ENCODE data around the gene ACTL10. TPM values are rescaled to one million over a fixed set of nuclear protein-coding genes. Genes with fewer than 3 reads are reported as not detected.
"Not testable (repeated sequence)": the region's sequence is repeated elsewhere in the genome, so short reads cannot be mapped to it uniquely, and the experiment has no call there.

The ACTL10 gene
- polyA plus RNA-seq, 10 donors, result 0.11 to 0.43 (median 0.33) TPM

DNA sequence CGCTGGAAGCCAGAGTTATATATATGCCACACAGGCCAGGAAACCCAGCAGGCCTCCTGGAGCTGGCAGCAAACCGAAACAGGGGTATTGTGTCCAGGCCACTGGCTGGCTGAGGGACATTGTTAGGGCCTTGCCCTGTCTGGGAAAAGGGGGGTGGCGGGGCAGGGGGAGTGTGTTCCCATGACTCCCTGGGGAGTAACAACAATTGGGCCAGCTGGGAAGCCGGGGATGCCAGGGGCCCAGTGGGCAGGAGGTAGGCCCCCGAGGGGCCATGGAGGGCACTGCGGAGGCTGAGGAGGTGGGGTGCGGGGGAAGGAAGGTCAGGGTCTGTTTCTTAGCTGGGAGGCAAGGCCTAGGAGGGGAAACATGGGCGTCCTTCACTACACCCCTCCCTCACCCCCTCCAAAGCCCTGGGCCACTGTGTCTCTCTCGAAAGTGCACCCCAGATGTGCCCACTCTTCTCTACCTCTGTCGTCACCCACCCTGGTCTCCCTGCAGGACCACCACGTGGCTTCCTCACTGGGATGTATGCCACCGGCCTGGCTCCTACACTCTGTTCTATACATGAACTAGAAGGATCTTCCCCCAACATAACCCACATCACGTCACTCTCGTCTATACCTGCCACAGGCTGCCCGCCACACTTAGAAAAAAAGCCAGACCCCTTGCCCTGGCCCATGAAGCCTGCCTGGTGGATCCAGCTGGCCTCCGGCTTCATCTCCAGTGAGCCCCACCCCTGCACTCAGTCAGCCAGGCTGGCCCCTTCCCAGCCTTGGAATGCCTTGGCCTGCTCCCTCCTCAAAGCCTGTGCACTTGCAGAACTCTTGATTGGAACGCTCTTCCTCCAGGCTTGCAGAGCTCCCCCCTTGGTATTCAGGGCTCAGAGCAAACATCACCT lies 27.2 kb downstream of the ACTL10 start:
- DNase-seq, result peak in 2 of 3 donors; percentile 77 to 84

- no peak for DNase-seq
These were observed 27.9 kb downstream of the ACTL10 start for GRCh38 chr20:33694639-33695012.

DNA sequence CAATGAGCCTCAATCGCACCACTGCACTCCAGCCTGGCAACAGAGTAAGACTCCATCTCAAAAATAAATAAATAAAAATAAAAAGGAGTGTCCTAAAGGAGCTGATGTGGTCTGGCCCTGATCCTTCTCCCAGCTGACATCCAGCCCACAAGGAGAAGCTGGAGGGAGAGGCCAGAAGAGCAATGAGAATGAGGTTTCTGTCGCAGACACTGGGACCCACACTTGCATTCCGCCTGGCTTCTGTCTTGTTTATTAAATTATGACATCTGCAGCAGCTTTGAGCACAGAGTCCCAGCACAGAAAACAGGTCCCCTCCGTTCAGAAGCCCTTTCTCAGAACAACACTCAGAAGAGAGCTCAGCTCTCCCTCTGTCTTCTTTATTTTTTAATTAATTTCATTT lies 29.7 kb downstream of the ACTL10 start:
- no peak for DNase-seq

DNA sequence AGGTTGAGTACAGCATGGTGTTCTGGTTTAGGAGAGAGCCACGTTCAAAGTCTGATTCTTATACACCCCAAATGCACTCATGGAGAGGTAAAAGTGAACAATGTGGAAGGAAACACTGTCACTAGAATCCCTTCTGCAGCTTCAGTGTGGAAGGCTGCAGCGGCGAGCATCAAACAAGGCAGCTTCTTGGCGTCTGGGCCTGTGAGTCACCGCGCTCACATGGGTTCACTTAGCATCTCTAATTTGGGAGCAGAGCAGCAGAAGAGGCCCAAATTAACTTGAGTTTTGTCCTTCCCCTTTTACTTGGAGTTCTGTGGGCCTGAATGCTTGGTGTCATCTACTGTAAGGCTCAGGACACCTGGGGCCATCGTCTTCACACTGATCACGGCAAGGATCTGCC lies 30.4 kb downstream of the ACTL10 start:
- DNase-seq, result peak; percentile 71 to 84 (median 73)

GRCh38 chr20:33698966-33699365 lies 32.2 kb downstream of the ACTL10 start:
- DNase-seq, result not testable (repeated sequence)

DNA sequence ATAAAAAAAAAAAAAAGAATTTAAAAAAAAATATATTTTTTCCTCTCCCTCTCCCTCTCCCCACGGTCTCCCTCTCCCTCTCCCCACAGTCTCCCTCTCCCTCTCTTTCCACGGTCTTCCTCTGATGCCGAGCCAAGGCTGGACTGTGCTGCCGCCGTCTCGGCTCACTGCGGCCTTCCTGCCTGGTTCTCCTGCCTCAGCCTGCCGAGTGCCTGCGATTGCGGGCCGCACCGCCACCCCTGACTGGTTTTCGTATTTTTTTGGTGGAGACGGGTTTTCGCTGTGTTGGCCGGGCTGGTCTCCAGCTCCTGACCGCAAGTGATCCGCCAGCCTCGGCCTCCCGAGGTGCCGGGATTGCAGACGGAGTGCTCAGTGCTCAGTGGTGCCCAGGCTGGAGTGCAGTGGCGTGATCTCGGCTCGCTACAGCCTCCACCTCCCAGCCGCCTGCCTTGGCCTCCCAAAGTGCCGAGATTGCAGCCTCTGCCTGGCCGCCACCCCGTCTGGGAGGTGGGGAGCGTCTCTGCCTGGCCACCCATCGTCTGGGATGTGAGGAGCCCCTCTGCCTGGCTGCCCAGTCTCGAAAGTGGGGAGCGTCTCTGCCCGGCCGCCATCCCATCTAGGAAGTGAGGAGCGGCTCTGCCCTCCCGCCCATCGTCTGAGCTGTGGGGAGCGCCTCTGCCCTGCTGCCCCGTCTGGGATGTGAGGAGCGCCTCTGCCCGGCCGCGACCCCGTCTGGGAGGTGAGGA lies 34.1 kb downstream of the ACTL10 start:
- DNase-seq, result not testable (repeated sequence)

DNA sequence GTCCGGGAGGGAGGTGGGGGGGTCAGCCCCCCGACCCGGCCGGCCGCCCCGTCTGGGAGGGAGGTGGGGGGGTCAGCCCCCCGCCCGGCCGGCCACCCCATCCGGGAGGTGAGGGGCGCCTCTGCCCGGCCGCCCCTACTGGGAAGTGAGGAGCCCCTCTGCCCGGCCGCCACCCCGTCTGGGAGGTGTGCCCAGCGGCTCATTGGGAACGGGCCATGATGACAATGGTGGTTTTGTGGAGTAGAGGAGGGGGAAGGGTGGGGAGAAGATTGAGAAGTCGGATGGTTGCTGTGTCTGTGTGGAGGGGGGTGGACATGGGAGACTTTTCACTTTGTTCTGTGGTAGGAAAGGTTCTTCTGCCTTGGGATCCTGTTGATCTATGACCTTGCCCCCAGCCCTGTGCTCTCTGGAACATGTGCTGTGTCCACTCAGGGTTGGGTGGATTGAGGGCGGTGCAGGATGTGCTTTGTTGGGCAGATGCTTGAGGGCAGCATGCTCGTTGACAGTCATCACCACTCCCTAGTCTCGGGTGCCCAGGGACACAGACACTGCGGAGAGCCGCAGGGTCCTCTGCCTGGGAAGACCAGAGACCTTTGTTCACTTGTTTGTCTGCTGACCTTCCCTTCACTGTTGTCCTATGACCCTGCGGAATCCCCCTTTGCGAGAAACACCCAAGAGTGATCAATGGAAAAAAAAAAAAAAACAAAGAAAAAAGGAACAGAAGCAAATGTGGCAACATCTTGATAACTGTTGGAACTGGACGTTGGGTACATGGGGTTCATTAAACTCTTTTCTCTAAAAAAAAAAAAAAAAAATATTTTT lies 35.1 kb downstream of the ACTL10 start:
- no peak for DNase-seq

GRCh38 chr20:33702861-33703260 lies 36.1 kb downstream of the ACTL10 start:
- DNase-seq, result peak in 2 of 3 donors; percentile 26 to 34

DNA sequence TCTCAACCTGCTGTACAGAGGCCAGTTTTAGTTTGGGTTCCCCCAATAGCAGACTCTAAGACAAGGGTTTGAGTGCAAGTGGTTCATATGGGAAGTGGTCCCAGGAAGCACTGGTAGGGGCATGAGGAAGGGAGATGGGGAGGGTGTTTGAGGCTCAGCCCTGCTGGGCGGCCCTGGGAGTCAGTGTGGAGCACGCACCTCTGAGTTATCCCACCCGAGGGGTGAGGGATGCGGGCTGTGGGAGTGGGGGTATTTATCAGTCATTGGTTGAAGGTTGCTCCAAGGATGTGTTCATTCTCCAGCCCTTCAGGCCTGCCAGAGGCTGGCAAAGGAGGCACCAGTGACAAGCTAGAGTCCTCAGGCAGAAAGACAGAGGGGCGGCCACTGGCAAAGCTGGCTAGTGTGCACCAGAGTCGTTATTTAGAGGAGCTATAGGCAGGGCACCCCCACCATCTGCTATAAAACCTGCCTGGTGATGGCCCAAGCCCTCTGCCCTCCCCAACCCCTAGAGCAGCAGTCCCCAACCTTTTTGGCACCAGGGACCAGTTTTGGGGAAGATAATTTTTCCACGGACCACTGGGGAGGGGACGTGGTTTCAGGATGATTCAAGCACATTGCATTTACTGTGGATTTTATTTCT lies 36.9 kb downstream of the ACTL10 start:
- DNase-seq, result no peak

- no peak for DNase-seq
These were observed 37.6 kb downstream of the ACTL10 start for GRCh38 chr20:33704197-33704924.

DNA sequence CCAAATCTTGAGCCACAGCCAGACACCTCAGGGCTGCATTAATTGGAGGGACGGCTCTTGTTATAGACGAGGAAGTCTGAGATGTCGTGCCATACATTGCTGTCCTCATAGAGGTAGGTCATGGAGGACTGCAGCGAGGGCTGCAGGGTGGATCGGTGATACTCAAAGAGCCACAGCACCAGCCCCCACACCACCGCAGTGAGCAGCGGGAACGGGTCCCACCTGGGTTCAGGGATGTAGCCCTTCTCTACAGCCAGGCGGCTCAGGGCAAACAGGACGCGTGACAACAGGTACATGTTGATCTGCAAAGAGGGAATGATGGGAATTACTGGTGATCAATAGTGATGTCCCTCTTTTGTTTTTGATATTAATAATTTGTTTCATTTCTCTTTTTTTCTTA lies 40.9 kb downstream of the ACTL10 start:
- no peak for DNase-seq

DNA sequence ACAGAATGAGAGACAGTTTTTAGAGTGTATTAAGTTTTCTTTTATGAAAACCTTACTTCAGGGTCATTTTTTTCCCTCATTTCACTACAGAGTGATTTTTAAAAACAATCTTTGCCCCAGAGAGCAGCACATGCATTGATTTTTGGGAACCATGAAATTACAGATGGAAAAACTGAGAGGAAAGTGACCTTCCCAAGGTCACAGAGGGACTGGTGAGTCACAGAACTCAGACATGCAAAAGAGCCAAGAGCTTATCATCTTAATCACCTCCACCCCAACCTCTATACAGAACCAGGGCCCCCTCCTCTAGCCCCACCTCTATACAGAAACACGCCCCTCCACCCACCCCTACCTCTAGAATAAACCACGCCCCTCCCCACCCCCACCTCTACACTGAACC lies 42.7 kb downstream of the ACTL10 start:
- no peak for DNase-seq

- no peak for DNase-seq
These were observed 43.3 kb downstream of the ACTL10 start for GRCh38 chr20:33709905-33710541.

- no peak for DNase-seq
These were observed 44.1 kb downstream of the ACTL10 start for GRCh38 chr20:33710681-33711445.

DNA sequence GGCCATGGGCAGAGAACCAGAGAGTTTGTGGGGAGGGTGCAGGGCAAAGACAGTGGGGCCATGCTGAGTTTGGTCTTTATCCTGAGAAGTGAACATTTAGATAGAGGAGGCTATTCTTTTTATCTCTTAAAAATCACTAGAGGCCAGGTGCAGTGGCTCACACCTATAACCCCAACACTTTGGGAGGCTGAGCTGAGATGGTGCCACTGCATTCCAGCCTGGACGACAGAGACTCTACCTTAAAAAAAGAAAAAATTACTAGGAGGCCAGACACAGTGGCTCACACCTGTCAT lies 44.6 kb downstream of the ACTL10 start:
- no peak for DNase-seq

DNA sequence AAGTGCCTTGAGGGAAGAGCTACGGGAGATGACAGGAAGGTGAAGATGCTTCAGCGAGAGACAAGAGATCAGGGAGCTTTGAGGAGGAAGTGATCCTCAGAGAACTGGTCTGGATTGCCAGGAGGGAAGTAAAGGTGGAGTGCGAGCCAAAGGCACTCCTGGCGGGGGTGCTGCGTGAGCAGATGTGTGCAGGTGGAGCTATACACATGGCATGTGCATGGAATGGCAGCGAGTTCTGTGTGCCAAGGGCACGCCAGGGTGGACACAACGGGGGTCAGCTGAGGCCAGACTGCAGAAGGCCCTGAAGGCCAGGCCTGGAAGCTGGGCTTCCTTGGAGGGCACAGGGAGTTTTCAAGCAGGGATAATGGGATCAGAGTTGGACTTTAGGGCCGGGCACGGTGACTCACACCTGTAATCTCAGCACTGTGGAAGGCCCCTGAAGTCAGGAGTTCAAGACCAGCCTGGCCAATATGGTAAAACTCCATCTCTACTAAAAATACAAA lies 47.2 kb downstream of the ACTL10 start:
- no peak for DNase-seq

GRCh38 chr20:33716498-33716897 lies 49.8 kb downstream of the ACTL10 start:
- no peak for DNase-seq

All from muscle of back (tissue), 11 donors.